WERI-Rb-1 (cell line): ENCODE data around the gene ADRA2C.
"Not testable (repeated sequence)": the region's sequence is repeated elsewhere in the genome, so short reads cannot be mapped to it uniquely, and the experiment has no call there.

Experiments
- DNase-seq: peaks from one replicate; pipeline ENCODE4 v3.0.0-alpha.2; 2020
- H3K27ac ChIP-seq: fragments of 250-450 bp; sonication (Bioruptor Pico); 2 replicates; pipeline ENCODE4 v1.5.1; 2020; ENCODE audit warnings: mild to moderate bottlenecking, moderate library complexity
- H3K27me3 ChIP-seq: fragments of 250-450 bp; sonication (Bioruptor Pico); 2 replicates; pipeline ENCODE4 v1.5.1; 2021; ENCODE audit warnings: mild to moderate bottlenecking, low read depth, moderate library complexity; ENCODE audit not compliant: insufficient read depth, severe bottlenecking
- H3K36me3 ChIP-seq: fragments of 250-450 bp; sonication (Bioruptor Pico); 2 replicates; pipeline ENCODE4 v1.5.1; 2020; ENCODE audit warnings: mild to moderate bottlenecking, moderate library complexity
- H3K4me3 ChIP-seq: 2 replicates; pipeline ENCODE4 v1.5.1; 2011; ENCODE audit warnings: low read depth, mild to moderate bottlenecking, control low read depth, low read length
- H3K9me3 ChIP-seq: fragments of 250-450 bp; sonication (Bioruptor Pico); 2 replicates; pipeline ENCODE4 v1.5.1; 2021; ENCODE audit warnings: mild to moderate bottlenecking, moderate library complexity; ENCODE audit not compliant: severe bottlenecking
- TF ChIP-seq, protein P1 (sequence below): IDR thresholded peaks from 2 replicates; pipeline ENCODE4 v1.5.1; 2011; ENCODE audit warnings: low read depth, mild to moderate bottlenecking, control low read depth, inconsistent platforms, low read length

Gene ADRA2C

DNA sequence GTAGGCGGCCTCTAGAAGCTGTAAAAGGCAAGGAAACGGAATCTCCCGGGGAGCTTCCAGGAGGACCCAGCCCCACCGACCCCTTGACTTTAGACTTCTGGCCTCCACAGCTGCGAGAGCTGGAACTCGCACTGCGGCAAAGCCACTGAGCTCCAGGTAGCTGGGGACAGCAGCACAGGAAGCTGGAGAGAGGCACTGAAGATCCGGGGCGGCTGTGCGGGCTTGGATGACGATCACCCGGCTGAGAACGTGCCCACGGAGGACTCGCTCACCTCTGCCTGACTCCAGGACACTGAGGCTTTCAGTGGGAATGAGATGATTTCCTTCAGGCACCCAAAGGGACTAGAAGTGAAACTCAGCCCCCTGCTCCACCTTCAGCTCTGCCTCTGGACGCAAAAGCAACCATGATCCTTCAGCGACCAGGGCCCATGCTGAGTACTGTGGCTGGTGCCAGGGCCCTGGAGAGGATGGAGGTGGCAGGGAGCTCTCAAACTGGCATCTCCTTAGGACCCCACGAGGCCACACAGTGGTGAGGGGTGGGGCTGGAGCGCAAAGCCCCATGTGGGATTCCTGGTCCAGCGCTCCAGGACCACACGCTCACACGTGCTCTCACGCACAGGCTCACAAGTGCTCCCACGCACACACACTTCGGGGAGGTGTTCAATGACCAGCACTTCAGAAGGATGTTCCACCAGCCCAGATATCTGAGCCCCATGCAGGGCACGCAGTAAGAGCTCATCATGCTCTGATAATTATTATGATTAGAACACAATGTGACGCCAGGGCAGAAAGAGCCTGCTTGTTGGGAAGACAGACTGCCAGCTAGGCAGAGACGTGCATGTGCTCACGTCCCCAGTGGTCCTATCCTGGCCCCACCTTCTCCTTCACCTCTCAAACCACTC, 47.2 kb downstream of the ADRA2C start:
- Histone ChIP-seq H3K27ac (no peak overlapping the region), H3K4me3 (no peak overlapping the region), H3K27me3 (no peaks in the 10 kb centered on the region), H3K36me3 (no peaks in the 10 kb centered on the region), H3K9me3 (peaks cover 10% of the 10 kb centered on the region)
- DNase-seq, result no peak
- TF ChIP-seq, protein P1, sequence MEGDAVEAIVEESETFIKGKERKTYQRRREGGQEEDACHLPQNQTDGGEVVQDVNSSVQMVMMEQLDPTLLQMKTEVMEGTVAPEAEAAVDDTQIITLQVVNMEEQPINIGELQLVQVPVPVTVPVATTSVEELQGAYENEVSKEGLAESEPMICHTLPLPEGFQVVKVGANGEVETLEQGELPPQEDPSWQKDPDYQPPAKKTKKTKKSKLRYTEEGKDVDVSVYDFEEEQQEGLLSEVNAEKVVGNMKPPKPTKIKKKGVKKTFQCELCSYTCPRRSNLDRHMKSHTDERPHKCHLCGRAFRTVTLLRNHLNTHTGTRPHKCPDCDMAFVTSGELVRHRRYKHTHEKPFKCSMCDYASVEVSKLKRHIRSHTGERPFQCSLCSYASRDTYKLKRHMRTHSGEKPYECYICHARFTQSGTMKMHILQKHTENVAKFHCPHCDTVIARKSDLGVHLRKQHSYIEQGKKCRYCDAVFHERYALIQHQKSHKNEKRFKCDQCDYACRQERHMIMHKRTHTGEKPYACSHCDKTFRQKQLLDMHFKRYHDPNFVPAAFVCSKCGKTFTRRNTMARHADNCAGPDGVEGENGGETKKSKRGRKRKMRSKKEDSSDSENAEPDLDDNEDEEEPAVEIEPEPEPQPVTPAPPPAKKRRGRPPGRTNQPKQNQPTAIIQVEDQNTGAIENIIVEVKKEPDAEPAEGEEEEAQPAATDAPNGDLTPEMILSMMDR, result no peak

DNA sequence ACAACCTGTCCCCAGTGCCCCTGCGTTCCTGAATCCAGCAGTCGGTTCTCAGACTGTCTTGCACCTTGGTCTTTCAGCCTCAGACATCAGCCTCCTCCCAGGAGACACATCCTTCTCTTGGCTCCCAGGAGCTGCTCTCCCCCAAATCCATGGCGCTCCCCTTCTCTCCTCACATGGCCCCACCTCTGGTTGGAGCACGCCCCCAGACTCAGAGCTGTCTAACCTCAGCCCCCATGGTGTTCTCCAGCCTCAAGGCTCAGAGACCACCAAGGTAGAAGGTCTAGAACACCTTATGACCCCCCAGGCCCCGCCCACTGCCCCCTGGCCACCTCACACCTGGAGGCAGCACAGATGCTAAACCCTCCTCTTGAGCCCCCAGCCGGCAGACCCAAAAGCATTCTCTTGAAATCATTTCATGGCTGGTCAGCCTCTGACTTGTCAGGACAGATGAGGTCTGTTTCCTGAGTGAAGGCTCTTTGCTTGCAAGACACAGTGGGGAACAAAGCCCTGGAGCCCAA, 47.9 kb downstream of the ADRA2C start:
- H3K27me3 ChIP-seq, result no peaks in the 10 kb centered on the region
- no peak overlapping the region for H3K4me3 ChIP-seq
- no peak overlapping the region for H3K27ac ChIP-seq
- DNase-seq, result no peak
- TF ChIP-seq, protein P1, result no peak
- no peaks in the 10 kb centered on the region for H3K36me3 ChIP-seq
- H3K9me3 ChIP-seq, result peaks cover 14% of the 10 kb centered on the region

DNA sequence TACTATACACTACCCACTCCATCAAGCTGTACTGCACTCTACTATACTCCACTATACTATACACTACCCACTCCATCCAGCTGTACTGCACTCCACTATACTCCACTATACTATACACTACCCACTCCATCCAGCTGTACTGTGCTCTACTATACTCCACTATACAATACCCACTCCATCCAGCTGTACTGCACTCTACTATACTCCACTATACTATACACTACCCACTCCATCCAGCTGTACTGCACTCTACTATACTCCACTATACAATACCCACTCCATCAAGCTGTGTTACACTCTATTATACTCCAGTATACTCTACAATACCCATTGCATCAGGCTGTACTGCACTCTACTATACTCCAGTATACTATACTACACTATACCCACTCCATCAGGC, 48.7 kb downstream of the ADRA2C start:
- H3K27ac ChIP-seq, H3K27me3 ChIP-seq, H3K36me3 ChIP-seq, H3K4me3 ChIP-seq, DNase-seq: not testable (repeated sequence)
- H3K9me3 ChIP-seq, result peaks cover 15% of the 10 kb centered on the region

DNA sequence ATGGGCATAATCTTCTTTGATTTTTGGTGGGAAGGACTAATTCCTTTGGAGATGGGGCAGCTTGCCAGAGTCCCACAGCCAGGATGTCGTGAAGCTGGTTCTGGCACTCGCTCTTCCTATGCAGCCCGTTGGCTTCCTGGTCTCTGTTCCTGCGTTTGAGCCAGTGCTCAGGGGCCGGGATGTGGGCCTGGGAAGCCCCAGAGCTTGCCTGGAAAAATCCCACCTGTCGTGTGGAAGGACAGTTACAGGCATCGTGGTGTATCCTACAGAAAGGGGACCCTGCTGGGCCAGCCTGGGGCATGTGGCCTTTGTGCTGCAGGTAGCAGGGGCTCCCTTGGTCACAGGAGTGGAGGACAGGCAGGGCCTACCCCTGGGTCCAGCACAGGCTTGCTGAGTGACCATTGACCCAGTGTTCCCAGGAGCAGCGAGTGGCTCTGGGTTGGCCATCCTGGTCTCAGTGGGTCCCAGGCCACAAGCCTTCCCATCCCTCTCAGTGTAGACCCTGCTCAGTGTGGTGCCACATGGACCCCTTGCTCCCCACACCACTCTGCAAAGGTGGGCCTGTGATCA, 50.2 kb downstream of the ADRA2C start:
- TF ChIP-seq, protein P1, result no peak
- H3K9me3 ChIP-seq, result peaks cover 15% of the 10 kb centered on the region
- no peak overlapping the region for H3K27ac ChIP-seq
- H3K4me3 ChIP-seq, result no peak overlapping the region
- H3K27me3 ChIP-seq, result no peaks in the 10 kb centered on the region
- no peaks in the 10 kb centered on the region for H3K36me3 ChIP-seq
- no peak for DNase-seq

DNA sequence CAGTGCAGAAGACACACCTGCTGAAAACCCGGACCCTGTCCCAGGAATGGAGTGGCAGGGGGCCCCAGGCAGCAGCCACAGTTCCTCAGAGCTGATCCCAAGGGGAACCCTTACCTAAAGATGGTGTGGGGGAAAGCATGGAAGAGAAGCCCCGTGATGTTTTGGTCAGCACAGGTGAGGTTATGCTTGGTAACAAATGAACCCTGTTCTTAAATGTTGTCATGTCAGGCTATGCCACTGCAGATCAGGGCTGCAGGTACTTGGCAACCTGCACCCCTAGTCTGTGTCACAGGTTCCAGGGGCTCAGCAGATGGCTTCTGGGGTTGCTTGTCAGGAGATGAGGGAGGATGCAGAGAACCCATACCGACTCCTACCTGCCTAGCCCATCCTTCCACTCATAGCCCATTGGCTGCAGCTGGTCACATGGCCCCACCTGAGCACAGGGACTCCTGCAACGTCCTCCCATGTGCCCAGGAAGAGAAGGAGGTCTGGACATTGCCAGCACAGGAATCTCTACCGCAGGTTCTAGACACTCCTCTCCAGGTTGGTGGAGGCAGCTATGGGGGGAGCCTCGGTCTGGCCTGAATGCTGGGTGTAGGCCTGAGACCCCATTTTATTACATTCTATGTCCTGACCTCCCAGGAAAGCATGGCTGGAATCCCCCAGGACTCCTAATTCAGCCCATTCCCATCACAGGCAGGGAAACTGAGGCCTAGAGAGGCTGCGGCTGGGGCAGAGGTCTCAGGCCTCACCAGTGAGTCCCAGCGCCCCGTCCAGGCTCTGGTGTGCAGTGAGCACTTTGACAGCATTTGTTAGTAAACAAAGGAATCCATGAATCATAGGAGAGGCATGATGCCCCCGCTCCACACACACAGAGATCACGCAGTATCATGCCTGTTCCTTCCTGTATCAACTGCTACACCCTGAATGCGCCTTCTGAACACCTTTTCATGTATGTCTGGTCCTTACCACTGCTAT, 51.1 kb downstream of the ADRA2C start:
- H3K36me3 ChIP-seq, result no peaks in the 10 kb centered on the region
- no peak overlapping the region for H3K27ac ChIP-seq
- peaks cover 15% of the 10 kb centered on the region for H3K9me3 ChIP-seq
- DNase-seq, result no peak
- H3K27me3 ChIP-seq, result no peaks in the 10 kb centered on the region
- TF ChIP-seq, protein P1, result no peak
- no peak overlapping the region for H3K4me3 ChIP-seq
